Mammary epithelial cell (primary cell): ENCODE results near the gene ARHGAP26.

Source experiments
- CTCF ChIP-seq, 2 donors: IDR thresholded peaks in 1 of 2; conservative IDR thresholded peaks in 1 of 2; 2 replicates each; pipeline ENCODE4 v1.5.1; 2011 to 2012; ENCODE audit warnings: inconsistent platforms in 2 of 2, low read length in 2 of 2, mild to moderate bottlenecking in 2 of 2, control low read depth in 1 of 2, low read depth in 1 of 2; ENCODE audit not compliant: insufficient read depth in 1 of 2; ENCODE audit errors: extremely low read depth in 1 of 2
- EZH2 ChIP-seq: IDR thresholded peaks from 2 replicates; pipeline ENCODE4 v1.6.1; 2012; ENCODE audit warnings: low read length, inconsistent platforms, borderline replicate concordance

GRCh38 chr5:142918959-142919635 is 148.9 kb downstream of the ARHGAP26 start:
- no peak for TF ChIP-seq CTCF (conservative IDR thresholded peaks at IDR 0.05 in 1 of 2, IDR thresholded peaks at IDR 0.05 in 1 of 2; ENCODE audit: extremely low read depth in 1 of 2, insufficient read depth in 1 of 2, low read depth in 1 of 2, low read length in 2 of 2)
- no peak for TF ChIP-seq EZH2
